Measurements from ENCODE around the gene MAPKAPK2. TPM values are rescaled to one million over a fixed set of nuclear protein-coding genes. Genes with fewer than 3 reads are reported as not detected.
A peak's percentile ranks its signal among the peaks of the same experiment; 100 is the strongest.

The MAPKAPK2 gene
- total and polyA plus RNA-seq, 2 of the 13 experiments (the other 11 are each of a cell fraction or from before 2014, with no cell fraction given), result 16.6 to 34.0 TPM

DNA sequence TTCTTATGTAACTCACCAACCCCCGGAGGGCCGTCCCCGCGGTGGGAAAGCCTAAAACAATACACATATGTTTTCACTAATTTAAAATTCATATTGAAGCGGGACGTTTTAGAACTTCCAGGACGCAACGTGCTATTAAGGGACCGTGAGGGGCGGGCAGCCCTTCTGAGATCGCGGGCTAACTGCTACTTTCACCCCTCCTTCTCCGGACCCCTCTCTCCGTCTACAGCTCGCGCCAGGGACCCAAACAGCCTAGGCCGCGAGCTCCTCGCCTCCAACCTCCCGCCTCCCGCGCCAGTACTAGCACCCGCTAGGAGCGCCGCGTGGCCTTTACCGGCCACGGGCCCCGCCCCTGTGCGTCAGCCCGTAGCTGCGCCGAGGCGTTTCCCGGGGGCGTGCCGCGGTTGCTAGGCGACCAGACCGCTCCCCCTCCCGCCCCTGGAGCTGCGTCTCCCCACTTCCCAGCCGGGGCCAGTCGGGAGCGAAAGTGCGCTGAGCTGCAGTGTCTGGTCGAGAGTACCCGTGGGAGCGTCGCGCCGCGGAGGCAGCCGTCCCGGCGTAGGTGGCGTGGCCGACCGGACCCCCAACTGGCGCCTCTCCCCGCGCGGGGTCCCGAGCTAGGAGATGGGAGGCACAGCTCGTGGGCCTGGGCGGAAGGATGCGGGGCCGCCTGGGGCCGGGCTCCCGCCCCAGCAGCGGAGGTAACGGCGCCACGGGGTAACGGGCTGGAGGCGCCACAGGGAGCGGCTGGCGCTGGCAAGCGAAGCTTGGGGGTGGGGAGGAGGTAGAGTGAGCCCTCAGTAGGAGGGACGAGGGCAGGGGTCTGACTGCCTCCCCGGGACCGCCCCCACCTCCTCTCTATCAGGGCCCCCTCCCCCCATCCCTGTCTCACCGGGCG, 49.4 kb upstream of the MAPKAPK2 start, which contains the start of gene DYRK3 (continued):
- TF ChIP-seq, protein P1, sequence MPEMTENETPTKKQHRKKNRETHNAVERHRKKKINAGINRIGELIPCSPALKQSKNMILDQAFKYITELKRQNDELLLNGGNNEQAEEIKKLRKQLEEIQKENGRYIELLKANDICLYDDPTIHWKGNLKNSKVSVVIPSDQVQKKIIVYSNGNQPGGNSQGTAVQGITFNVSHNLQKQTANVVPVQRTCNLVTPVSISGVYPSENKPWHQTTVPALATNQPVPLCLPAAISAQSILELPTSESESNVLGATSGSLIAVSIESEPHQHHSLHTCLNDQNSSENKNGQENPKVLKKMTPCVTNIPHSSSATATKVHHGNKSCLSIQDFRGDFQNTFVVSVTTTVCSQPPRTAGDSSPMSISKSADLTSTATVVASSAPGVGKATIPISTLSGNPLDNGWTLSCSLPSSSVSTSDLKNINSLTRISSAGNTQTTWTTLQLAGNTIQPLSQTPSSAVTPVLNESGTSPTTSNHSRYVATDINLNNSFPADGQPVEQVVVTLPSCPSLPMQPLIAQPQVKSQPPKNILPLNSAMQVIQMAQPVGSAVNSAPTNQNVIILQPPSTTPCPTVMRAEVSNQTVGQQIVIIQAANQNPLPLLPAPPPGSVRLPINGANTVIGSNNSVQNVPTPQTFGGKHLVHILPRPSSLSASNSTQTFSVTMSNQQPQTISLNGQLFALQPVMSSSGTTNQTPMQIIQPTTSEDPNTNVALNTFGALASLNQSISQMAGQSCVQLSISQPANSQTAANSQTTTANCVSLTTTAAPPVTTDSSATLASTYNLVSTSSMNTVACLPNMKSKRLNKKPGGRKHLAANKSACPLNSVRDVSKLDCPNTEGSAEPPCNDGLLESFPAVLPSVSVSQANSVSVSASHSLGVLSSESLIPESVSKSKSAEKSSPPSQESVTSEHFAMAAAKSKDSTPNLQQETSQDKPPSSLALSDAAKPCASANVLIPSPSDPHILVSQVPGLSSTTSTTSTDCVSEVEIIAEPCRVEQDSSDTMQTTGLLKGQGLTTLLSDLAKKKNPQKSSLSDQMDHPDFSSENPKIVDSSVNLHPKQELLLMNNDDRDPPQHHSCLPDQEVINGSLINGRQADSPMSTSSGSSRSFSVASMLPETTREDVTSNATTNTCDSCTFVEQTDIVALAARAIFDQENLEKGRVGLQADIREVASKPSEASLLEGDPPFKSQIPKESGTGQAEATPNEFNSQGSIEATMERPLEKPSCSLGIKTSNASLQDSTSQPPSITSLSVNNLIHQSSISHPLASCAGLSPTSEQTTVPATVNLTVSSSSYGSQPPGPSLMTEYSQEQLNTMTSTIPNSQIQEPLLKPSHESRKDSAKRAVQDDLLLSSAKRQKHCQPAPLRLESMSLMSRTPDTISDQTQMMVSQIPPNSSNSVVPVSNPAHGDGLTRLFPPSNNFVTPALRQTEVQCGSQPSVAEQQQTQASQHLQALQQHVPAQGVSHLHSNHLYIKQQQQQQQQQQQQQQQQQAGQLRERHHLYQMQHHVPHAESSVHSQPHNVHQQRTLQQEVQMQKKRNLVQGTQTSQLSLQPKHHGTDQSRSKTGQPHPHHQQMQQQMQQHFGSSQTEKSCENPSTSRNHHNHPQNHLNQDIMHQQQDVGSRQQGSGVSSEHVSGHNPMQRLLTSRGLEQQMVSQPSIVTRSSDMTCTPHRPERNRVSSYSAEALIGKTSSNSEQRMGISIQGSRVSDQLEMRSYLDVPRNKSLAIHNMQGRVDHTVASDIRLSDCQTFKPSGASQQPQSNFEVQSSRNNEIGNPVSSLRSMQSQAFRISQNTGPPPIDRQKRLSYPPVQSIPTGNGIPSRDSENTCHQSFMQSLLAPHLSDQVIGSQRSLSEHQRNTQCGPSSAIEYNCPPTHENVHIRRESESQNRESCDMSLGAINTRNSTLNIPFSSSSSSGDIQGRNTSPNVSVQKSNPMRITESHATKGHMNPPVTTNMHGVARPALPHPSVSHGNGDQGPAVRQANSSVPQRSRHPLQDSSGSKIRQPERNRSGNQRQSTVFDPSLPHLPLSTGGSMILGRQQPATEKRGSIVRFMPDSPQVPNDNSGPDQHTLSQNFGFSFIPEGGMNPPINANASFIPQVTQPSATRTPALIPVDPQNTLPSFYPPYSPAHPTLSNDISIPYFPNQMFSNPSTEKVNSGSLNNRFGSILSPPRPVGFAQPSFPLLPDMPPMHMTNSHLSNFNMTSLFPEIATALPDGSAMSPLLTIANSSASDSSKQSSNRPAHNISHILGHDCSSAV (CRISPR knock-in tag; IDR thresholded peaks at IDR 0.05; ENCODE audit: borderline replicate concordance), result no peak
- TF ChIP-seq ZNF530 (CRISPR knock-in tag; IDR thresholded peaks at IDR 0.05; ENCODE audit: low read depth) (no peak), PHF20 (CRISPR knock-in tag; IDR thresholded peaks at IDR 0.05) (no peak; the same call in 1 of the 2 replicates), RFXANK (CRISPR knock-in tag; IDR thresholded peaks at IDR 0.05) (no peak), ZNF766 (CRISPR knock-in tag; IDR thresholded peaks at IDR 0.05; ENCODE audit: borderline replicate concordance) (no peak), ZSCAN22 (CRISPR knock-in tag; IDR thresholded peaks at IDR 0.05) (0 out of 2 replicates have a peak, but pooled peaks have one; percentile 36), DPF2 (CRISPR knock-in tag; IDR thresholded peaks at IDR 0.05; ENCODE audit: borderline replicate concordance, low read depth) (no peak)
- TF ChIP-seq, protein P2, sequence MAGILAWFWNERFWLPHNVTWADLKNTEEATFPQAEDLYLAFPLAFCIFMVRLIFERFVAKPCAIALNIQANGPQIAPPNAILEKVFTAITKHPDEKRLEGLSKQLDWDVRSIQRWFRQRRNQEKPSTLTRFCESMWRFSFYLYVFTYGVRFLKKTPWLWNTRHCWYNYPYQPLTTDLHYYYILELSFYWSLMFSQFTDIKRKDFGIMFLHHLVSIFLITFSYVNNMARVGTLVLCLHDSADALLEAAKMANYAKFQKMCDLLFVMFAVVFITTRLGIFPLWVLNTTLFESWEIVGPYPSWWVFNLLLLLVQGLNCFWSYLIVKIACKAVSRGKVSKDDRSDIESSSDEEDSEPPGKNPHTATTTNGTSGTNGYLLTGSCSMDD (CRISPR knock-in tag; IDR thresholded peaks at IDR 0.05), result no peak
- TF ChIP-seq, protein P3, sequence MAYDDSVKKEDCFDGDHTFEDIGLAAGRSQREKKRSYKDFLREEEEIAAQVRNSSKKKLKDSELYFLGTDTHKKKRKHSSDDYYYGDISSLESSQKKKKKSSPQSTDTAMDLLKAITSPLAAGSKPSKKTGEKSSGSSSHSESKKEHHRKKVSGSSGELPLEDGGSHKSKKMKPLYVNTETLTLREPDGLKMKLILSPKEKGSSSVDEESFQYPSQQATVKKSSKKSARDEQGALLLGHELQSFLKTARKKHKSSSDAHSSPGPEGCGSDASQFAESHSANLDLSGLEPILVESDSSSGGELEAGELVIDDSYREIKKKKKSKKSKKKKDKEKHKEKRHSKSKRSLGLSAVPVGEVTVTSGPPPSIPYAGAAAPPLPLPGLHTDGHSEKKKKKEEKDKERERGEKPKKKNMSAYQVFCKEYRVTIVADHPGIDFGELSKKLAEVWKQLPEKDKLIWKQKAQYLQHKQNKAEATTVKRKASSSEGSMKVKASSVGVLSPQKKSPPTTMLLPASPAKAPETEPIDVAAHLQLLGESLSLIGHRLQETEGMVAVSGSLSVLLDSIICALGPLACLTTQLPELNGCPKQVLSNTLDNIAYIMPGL (CRISPR knock-in tag; IDR thresholded peaks at IDR 0.05; ENCODE audit: borderline replicate concordance in 1 of 2, low read depth in 1 of 2), result peak in 1 of 2 experiments; percentile 82; a peak in 2 of 4 replicates
- TF ChIP-seq, protein P4, sequence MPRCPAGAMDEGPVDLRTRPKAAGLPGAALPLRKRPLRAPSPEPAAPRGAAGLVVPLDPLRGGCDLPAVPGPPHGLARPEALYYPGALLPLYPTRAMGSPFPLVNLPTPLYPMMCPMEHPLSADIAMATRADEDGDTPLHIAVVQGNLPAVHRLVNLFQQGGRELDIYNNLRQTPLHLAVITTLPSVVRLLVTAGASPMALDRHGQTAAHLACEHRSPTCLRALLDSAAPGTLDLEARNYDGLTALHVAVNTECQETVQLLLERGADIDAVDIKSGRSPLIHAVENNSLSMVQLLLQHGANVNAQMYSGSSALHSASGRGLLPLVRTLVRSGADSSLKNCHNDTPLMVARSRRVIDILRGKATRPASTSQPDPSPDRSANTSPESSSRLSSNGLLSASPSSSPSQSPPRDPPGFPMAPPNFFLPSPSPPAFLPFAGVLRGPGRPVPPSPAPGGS (CRISPR knock-in tag; IDR thresholded peaks at IDR 0.05), result peak; percentile 78; the same call in 1 of the 2 replicates
